C4-2B (cell line): ENCODE data around the gene JMJD7.

Experiments
- H3K27ac ChIP-seq: fragments of 450-650 bp; 2 replicates; pipeline ENCODE4 v1.5.1; 2017
- ZFX ChIP-seq: fragments of 450-650 bp; IDR thresholded peaks from 2 replicates; pipeline ENCODE4 v1.6.1; 2017
- TF ChIP-seq, protein P1 (sequence below): fragments of 450-650 bp; conservative IDR thresholded peaks from 2 replicates; pipeline ENCODE4 v1.5.1; 2017; ENCODE audit warnings: mild to moderate bottlenecking

The JMJD7 gene

GRCh38 chr15:41801185-41801584 is 26.7 kb upstream of the JMJD7 start:
- no peak overlapping the region for H3K27ac ChIP-seq
- TF ChIP-seq ZFX = no peak
- TF ChIP-seq, protein P1, sequence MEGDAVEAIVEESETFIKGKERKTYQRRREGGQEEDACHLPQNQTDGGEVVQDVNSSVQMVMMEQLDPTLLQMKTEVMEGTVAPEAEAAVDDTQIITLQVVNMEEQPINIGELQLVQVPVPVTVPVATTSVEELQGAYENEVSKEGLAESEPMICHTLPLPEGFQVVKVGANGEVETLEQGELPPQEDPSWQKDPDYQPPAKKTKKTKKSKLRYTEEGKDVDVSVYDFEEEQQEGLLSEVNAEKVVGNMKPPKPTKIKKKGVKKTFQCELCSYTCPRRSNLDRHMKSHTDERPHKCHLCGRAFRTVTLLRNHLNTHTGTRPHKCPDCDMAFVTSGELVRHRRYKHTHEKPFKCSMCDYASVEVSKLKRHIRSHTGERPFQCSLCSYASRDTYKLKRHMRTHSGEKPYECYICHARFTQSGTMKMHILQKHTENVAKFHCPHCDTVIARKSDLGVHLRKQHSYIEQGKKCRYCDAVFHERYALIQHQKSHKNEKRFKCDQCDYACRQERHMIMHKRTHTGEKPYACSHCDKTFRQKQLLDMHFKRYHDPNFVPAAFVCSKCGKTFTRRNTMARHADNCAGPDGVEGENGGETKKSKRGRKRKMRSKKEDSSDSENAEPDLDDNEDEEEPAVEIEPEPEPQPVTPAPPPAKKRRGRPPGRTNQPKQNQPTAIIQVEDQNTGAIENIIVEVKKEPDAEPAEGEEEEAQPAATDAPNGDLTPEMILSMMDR = no peak

DNA sequence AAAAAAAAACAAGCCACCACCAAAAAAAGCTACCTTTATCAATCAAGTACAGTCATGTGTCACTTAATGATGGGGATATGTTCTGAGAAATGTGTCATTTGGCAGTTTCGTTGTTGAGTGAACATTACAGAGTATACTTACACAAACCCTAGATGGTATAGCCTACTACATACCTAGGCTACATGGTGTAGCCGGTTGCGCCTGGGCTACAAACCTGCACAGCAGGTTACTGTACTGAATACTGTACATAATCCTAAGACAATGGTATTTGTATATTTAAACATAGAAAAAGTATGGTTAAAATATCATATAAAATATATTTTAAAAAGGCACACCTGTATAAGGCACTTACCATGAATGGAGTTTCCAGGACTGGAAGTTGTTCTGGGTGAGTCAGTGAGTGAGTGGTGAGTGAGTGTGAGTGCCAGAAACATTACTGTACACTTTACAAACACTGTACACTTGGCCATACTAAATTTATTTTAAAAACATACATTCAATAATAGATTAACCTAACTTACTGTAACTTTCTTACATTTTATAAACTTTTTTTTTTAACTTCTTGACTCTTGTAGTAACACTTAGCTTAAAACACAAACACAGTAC is 25.9 kb upstream of the JMJD7 start:
- H3K27ac ChIP-seq = no peak overlapping the region
- TF ChIP-seq, protein P1 = no peak
- no peak for TF ChIP-seq ZFX

GRCh38 chr15:41804361-41804760 is 23.5 kb upstream of the JMJD7 start:
- TF ChIP-seq ZFX = no peak
- TF ChIP-seq, protein P1 = no peak
- H3K27ac ChIP-seq = no peak overlapping the region

DNA sequence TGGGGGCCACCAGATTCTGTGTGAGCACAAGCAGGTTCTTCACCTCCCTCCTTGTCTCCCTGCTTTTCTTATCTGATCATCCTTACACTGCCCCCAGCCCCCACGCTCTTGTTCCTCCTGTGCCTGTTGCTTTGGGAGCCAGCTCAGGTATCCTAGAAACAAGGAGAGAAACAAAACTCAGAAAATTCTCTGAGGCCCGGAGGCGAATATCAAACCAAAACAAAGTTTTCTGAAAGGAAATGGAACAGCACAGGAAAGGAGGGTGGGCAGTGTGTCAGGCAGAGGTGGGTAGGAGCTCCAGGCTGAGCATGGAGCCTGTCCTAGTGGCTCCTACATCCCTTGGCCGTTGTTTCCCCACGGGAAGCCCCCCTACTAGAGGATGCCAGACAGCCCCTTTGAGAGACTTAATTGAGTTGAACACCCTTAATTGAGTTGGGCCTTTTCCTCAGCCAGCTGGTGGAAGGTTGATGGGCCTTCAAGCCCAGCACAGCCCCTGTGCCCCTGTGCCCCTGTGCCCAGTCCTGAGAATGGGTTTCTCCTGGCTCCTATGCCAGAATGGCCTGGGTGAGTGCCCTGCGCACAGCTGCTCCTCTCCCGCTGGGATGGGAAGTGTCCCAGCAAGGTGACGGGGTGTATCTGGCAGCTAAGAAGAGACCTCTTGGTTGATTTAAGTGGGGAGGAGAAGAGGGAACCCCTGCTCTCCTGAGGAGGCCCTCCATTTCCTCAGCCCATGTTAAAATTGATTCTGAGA is 22.8 kb upstream of the JMJD7 start:
- no peak for TF ChIP-seq ZFX
- TF ChIP-seq, protein P1 = no peak
- no peak overlapping the region for H3K27ac ChIP-seq

- no peak for TF ChIP-seq ZFX
- TF ChIP-seq, protein P1 = no peak
- H3K27ac ChIP-seq = no peak overlapping the region
Measured at GRCh38 chr15:41805711-41806110, 22.2 kb upstream of the JMJD7 start.

GRCh38 chr15:41806291-41807181 is 21.4 kb upstream of the JMJD7 start:
- TF ChIP-seq, protein P1 = no peak
- TF ChIP-seq ZFX = no peak
- H3K27ac ChIP-seq = no peak overlapping the region

- H3K27ac ChIP-seq = no peak overlapping the region
- TF ChIP-seq, protein P1 = no peak
- TF ChIP-seq ZFX = no peak
Measured at GRCh38 chr15:41809121-41809520, 18.8 kb upstream of the JMJD7 start.
